H1 (cell line): ENCODE data around the gene PDRG1. TPM values are rescaled to one million over a fixed set of nuclear protein-coding genes. Genes with fewer than 3 reads are reported as not detected.

Source experiments
- CTCF ChIA-PET: fragments of 300-600 bp; sonication (Branson Sonifier 250); formaldehyde crosslinking; loops from one replicate; lab custom pipeline; 2021; ENCODE audit not compliant: partially characterized antibody; lab: Charles Lee
- POLR2A ChIA-PET: fragments of 300-600 bp; sonication (Branson Sonifier 250); formaldehyde crosslinking; loops from one replicate; lab custom pipeline; 2021; ENCODE audit warnings: inconsistent platforms; ENCODE audit not compliant: partially characterized antibody; lab: Charles Lee
- DNase-seq, 2 experiments: peaks; one replicate each; pipeline versions ENCODE4 v3.0.0 to v3.0.0-alpha.2; 2010 to 2022; ENCODE audit warnings: low spot score in 2 of 2, low read depth in 1 of 2, mixed read lengths in 1 of 2
- FAIRE-seq: peaks from 2 replicates; lab custom pipeline; 2011; peaks lifted over from hg19 to GRCh38; lab: Jason Lieb, UNC
- H2AFZ ChIP-seq: 2 replicates; pipeline ENCODE4 v1.8.1; 2012; ENCODE audit warnings: low read length, inconsistent platforms
- H2AK5ac ChIP-seq: 2 replicates; pipeline ENCODE4 v1.6.1; 2013; ENCODE audit warnings: low read depth, low read length
- H2BK120ac ChIP-seq: replicated peaks from 2 replicates; pipeline ENCODE3; 2013; ENCODE audit warnings: low read depth, low read length, inconsistent platforms
- H2BK12ac ChIP-seq: 2 replicates; pipeline ENCODE4 v1.6.1; 2013; ENCODE audit warnings: low read depth, low read length
- H2BK15ac ChIP-seq: 2 replicates; pipeline ENCODE4 v1.6.1; 2013; ENCODE audit warnings: low read length
- H2BK20ac ChIP-seq: 2 replicates; pipeline ENCODE4 v1.6.1; 2013; ENCODE audit warnings: low read length
- H2BK5ac ChIP-seq: 2 replicates; pipeline ENCODE4 v1.6.1; 2013; ENCODE audit warnings: low read depth, low read length
- H3K14ac ChIP-seq: 2 replicates; pipeline ENCODE4 v1.6.1; 2013; ENCODE audit warnings: inconsistent platforms; ENCODE audit not compliant: insufficient read length
- H3K18ac ChIP-seq: 2 replicates; pipeline ENCODE4 v1.6.1; 2013; ENCODE audit warnings: low read length; ENCODE audit errors: extremely low read depth
- H3K23ac ChIP-seq: 2 replicates; pipeline ENCODE4 v1.6.1; 2013; ENCODE audit warnings: inconsistent platforms; ENCODE audit not compliant: insufficient read length
- H3K23me2 ChIP-seq: 2 replicates; pipeline ENCODE4 v1.6.1; 2013; ENCODE audit warnings: low read depth, low read length
- H3K27ac ChIP-seq: 2 replicates; pipeline ENCODE4 v1.6.1; 2011; ENCODE audit warnings: low read depth, low read length, inconsistent platforms
- H3K27me3 ChIP-seq, 4 experiments: replicated peaks in 1 of 4; 1 replicate in 1 of 4; 2 replicates in 3 of 4; pipeline versions ENCODE4 v1.6.1 to v1.8.1; 2011 to 2013; ENCODE audit warnings: low read length in 3 of 4, mild to moderate bottlenecking in 3 of 4, inconsistent platforms in 2 of 4, mixed read lengths in 2 of 4, moderate library complexity in 1 of 4; ENCODE audit not compliant: control insufficient read depth in 3 of 4, insufficient read depth in 3 of 4; ENCODE audit errors: extremely low read depth in 1 of 4
- H3K36me3 ChIP-seq, 4 experiments: 2 replicates each; pipeline versions ENCODE4 v1.6.1 to v1.8.1; 2011 to 2013; ENCODE audit warnings: mild to moderate bottlenecking in 4 of 4, low read length in 3 of 4, moderate library complexity in 2 of 4, control low read depth in 1 of 4, inconsistent platforms in 1 of 4; ENCODE audit not compliant: insufficient read depth in 4 of 4, control insufficient read depth in 2 of 4
- H3K4ac ChIP-seq: replicated peaks from 2 replicates; pipeline ENCODE3; 2013; ENCODE audit warnings: low read length, low read depth, mixed read lengths, inconsistent platforms; ENCODE audit not compliant: insufficient read length
- H3K4me1 ChIP-seq, 4 experiments: replicated peaks in 1 of 4; 1 replicate in 1 of 4; 2 replicates in 3 of 4; pipeline versions ENCODE4 v1.6.1 to v1.8.1; 2011 to 2013; ENCODE audit warnings: low read length in 3 of 4, inconsistent platforms in 2 of 4, mixed read lengths in 1 of 4; ENCODE audit not compliant: insufficient read depth in 4 of 4, control insufficient read depth in 3 of 4
- H3K4me2 ChIP-seq, 2 experiments: 2 replicates each; pipeline versions ENCODE4 v1.6.1 to v1.8.1; 2011 to 2013; ENCODE audit warnings: low read depth in 2 of 2, low read length in 2 of 2, control low read depth in 1 of 2, inconsistent platforms in 1 of 2, mild to moderate bottlenecking in 1 of 2; ENCODE audit not compliant: insufficient read depth in 1 of 2
- H3K4me3 ChIP-seq, 4 experiments: fragments of 200-600, 300-600 bp in 1 of 4; sonication (generic), shearing (Covaris generic), sonication (Bioruptor Twin) in 1 of 4; 2 replicates each; pipeline versions ENCODE4 v1.5.1 to v1.8.1; 2011 to 2016; ENCODE audit warnings: low read length in 4 of 4, low read depth in 3 of 4, control low read depth in 2 of 4, inconsistent platforms in 2 of 4, mild to moderate bottlenecking in 2 of 4, mixed read lengths in 1 of 4, moderate library complexity in 1 of 4; ENCODE audit not compliant: insufficient read depth in 2 of 4; ENCODE audit errors: extremely low read depth in 1 of 4
- H3K56ac ChIP-seq: replicated peaks from 2 replicates; pipeline ENCODE3; 2013; ENCODE audit warnings: low read depth, mild to moderate bottlenecking, mixed read lengths, low read length, inconsistent platforms; ENCODE audit not compliant: insufficient read length
- H3K79me1 ChIP-seq: 2 replicates; pipeline ENCODE4 v1.6.1; 2013; ENCODE audit warnings: low read depth, low read length, control low read depth
- H3K79me2 ChIP-seq, 2 experiments: 2 replicates each; pipeline versions ENCODE4 v1.6.1 to v1.8.1; 2012 to 2013; ENCODE audit warnings: low read length in 2 of 2, mild to moderate bottlenecking in 2 of 2, inconsistent platforms in 1 of 2; ENCODE audit not compliant: insufficient read depth in 2 of 2, control insufficient read depth in 1 of 2
- H3K9ac ChIP-seq, 4 experiments: replicated peaks in 1 of 4; 1 replicate in 1 of 4; 2 replicates in 3 of 4; pipeline versions ENCODE4 v1.6.1 to v1.8.1; 2011 to 2013; ENCODE audit warnings: low read depth in 3 of 4, low read length in 3 of 4, control low read depth in 2 of 4, mild to moderate bottlenecking in 2 of 4, moderate library complexity in 2 of 4, inconsistent platforms in 1 of 4; ENCODE audit errors: extremely low read depth in 1 of 4
- H3K9me3 ChIP-seq, 2 experiments: 2 replicates each; pipeline versions ENCODE4 v1.6.1 to v1.8.1; 2012 to 2013; ENCODE audit warnings: mild to moderate bottlenecking in 2 of 2, moderate library complexity in 2 of 2, control low read depth in 1 of 2, inconsistent platforms in 1 of 2, low read depth in 1 of 2, low read length in 1 of 2, mixed read lengths in 1 of 2; ENCODE audit not compliant: insufficient read depth in 2 of 2
- H4K20me1 ChIP-seq, 2 experiments: replicated peaks in 1 of 2; 2 replicates each; pipeline versions ENCODE3 to v1.8.1; 2011 to 2013; ENCODE audit warnings: inconsistent platforms in 2 of 2, low read length in 2 of 2, mild to moderate bottlenecking in 1 of 2; ENCODE audit not compliant: insufficient read depth in 2 of 2, control insufficient read depth in 1 of 2
- H4K5ac ChIP-seq: 2 replicates; pipeline ENCODE4 v1.6.1; 2013; ENCODE audit warnings: low read length, low read depth, mixed read lengths, inconsistent platforms; ENCODE audit not compliant: insufficient read length
- H4K8ac ChIP-seq: 2 replicates; pipeline ENCODE4 v1.8.0; 2013; ENCODE audit warnings: mild to moderate bottlenecking, moderate library complexity, low read length, inconsistent platforms; ENCODE audit not compliant: insufficient read depth; ENCODE audit errors: extremely low read depth
- H4K91ac ChIP-seq: replicated peaks from 2 replicates; pipeline ENCODE3; 2013; ENCODE audit warnings: low read length, mixed read lengths, inconsistent platforms; ENCODE audit not compliant: insufficient read length
- WGBS, 2 experiments: shearing (Covaris generic) in 1 of 2; methylation state at CpG; one replicate each; pipeline versions ENCODE4 v1.1.6 to v1.1.7; 2013 to 2015; ENCODE audit warnings: low lambda C conversion rate in 2 of 2, mixed read lengths in 2 of 2, inconsistent platforms in 1 of 2, low coverage in 1 of 2, missing lambda C conversion rate in 1 of 2; ENCODE audit not compliant: insufficient replicate concordance in 2 of 2, insufficient coverage in 1 of 2, insufficient read length in 1 of 2; ENCODE audit errors: extremely low coverage in 1 of 2, missing lambda C conversion rate in 1 of 2; 5-methylcytosine and 5-hydroxymethylcytosine counted together
- polyA plus RNA-seq, 7 experiments: library from polyadenylated mRNA; depleted of rRNA in 3 of 7; stranded (reverse) in 5 of 7; unstranded in 2 of 7; fragments of >200 nt in 5 of 7; fragments of 200-250 nt in 2 of 7; gene quantifications; 1 replicate in 5 of 7; 2 replicates in 1 of 7; 4 replicates in 1 of 7; pipeline versions ENCODE4 v1.2.1 to v1.2.3, GENCODE V29; 2011 to 2013; ENCODE audit warnings: missing spikeins in 2 of 7, mixed read lengths in 2 of 7
- total RNA-seq: library from RNA; stranded (reverse); fragmentation: NEBNext Ultra II Directional; extraction: Animal tissue kit (Norgen Biotek cat#: 25700); gene quantifications from 2 replicates; pipeline ENCODE4 v1.2.1, GENCODE V29; 2021

The PDRG1 gene
- total and polyA plus RNA-seq, 2 of the 8 experiments (the other 6 are each of a cell fraction or from before 2014, with no cell fraction given): 14.2 to 20.8 TPM

GRCh38 chr20:31906001-31906400, 45.8 kb downstream of the PDRG1 start:
- Histone ChIP-seq H2BK120ac (peak overlapping the region; percentile 77), H2BK12ac (peak overlapping the region; percentile 99), H2BK20ac (peak overlapping the region; percentile 99), H3K18ac (peak overlapping the region; percentile 90; the same call in 1 of the 2 replicates), H3K14ac (no peak overlapping the region), H3K9me3 (no peaks in the 10 kb centered on the region), H3K79me1 (no peaks in the 10 kb centered on the region), H4K8ac (no peak overlapping the region), H3K23ac (no peak overlapping the region), H2AFZ (peak overlapping the region; percentile 7; the same call in 1 of the 2 replicates), H4K20me1 (no peaks in the 10 kb centered on the region), H3K27ac (peak overlapping the region; percentile 18; the same call in 1 of the 2 replicates), H4K5ac (no peak overlapping the region), H3K56ac (no peak overlapping the region), H2BK15ac (peak overlapping the region; percentile 88; the same call in 1 of the 2 replicates), H4K91ac (no peak overlapping the region), H3K27me3 (peaks cover 0 to 2% (median 0%) of the 10 kb centered on the region in 4 experiments; a peak in 2 of 7 replicates), H2AK5ac (peak overlapping the region; percentile 40; the same call in 1 of the 2 replicates), H3K9ac (peak overlapping the region in 2 of 4 experiments; percentile 17 to 45; a peak in 3 of 7 replicates), H3K23me2 (no peaks in the 10 kb centered on the region; the same call in 1 of the 2 replicates), H3K79me2 (no peaks in the 10 kb centered on the region), H3K36me3 (no peaks in the 10 kb centered on the region), H3K4me2 (peak overlapping the region; percentile 4 to 45; a peak in 2 of 4 replicates), H3K4me1 (peaks cover under 1 to 14% (median 11%) of the 10 kb centered on the region in 4 experiments), H2BK5ac (peak overlapping the region; percentile 71; the same call in 1 of the 2 replicates), H3K4ac (no peak overlapping the region), H3K4me3 (peak overlapping the region in 1 of 4 experiments; percentile 29; a peak in 1 of 8 replicates)
- DNase-seq: no peak
- CTCF ChIA-PET: interaction anchor here (1.1 to 1.7 kb wide), 3 partner anchors 14 to 59 kb away, joined by 4 to 8 read pairs (median 4); no protein-coding TSS in a partner anchor
- POLR2A ChIA-PET: interaction anchor here (1.0 to 1.5 kb wide), 3 partner anchors 9 to 20 kb away, joined by 3 to 4 read pairs (median 3); no protein-coding TSS in a partner anchor
- peak; percentile 80 for FAIRE-seq
- WGBS, 2 experiments: 61% methylated on average over 5 of the region's 5 CpGs; no CpG with 5 or more reads in 1 of the 2 experiments
